Stimulated activated CD8-positive, alpha-beta memory T cell treated with anti-CD3 and anti-CD28 coated beads, Interleukin-12 subunit alpha, Interleukin-12 subunit beta, amount 100 ng/mL, for 24 hours (primary cell): ENCODE results near the gene SPACA6.
"Not testable (repeated sequence)": the region's sequence is repeated elsewhere in the genome, so short reads cannot be mapped to it uniquely, and the experiment has no call there.

Source experiments
- DNase-seq: peaks from one replicate; pipeline ENCODE4 v3.0.0-alpha.2; 2020; ENCODE audit errors: extremely low read depth

The SPACA6 gene

GRCh38 chr19:51693260-51693659, at the start of gene SPACA6:
SPACA6 (plus strand) TSS chr19:51693330; CDS start chr19:51693527, 197 bp downstream.
- no peak for DNase-seq

- DNase-seq: no peak
Observed at GRCh38 chr19:51644636-51645271, 48.4 kb upstream of the SPACA6 start.

DNA sequence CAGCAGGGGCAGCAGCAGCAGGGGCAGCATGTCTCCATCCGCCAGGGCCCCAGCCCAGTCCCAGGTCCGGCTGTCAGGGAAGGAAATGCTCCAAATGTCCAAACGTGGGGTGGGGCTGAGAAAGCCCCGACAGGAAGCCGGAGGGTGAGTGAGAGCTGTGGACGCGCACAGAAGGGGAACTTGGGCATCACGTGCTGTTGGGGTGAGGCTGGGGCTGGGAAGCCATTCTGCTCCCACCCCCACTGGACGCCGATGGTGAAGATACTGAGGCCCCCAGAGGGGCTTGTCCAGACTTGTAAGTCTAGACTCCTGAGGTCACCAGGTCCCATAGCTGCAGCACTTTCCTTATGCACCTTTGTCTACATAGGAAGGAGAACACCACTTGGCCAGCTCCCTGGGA, 46.4 kb upstream of the SPACA6 start, which contains the start of gene SIGLEC14:
Gene SIGLEC14, minus strand, starts transcription at position 96 of the 400 bp plus-strand sequence. Its CDS starts 66 bp downstream, at position 30.
- not testable (repeated sequence) for DNase-seq

DNA sequence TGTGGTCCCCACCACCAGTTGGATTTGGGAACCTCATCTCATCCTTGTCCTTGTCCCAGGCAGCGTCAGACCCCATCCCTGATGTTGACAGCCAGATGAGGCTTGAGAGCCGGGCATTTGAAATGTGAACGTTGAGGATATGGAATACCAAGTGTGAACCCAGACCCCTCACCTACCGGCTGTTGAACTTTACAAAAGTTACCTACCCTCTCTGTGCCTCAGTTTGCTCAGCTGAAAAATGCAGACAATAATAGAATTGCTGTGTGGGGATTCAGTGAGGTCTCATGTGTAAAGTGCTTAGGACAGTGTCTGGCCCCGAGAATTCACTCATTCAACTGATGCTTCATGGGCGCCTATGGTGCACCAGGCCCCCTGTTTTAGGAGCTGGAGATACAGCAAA, 45.8 kb upstream of the SPACA6 start:
- no peak for DNase-seq

- no peak for DNase-seq
Observed at GRCh38 chr19:51651216-51651846, 41.8 kb upstream of the SPACA6 start.

DNA sequence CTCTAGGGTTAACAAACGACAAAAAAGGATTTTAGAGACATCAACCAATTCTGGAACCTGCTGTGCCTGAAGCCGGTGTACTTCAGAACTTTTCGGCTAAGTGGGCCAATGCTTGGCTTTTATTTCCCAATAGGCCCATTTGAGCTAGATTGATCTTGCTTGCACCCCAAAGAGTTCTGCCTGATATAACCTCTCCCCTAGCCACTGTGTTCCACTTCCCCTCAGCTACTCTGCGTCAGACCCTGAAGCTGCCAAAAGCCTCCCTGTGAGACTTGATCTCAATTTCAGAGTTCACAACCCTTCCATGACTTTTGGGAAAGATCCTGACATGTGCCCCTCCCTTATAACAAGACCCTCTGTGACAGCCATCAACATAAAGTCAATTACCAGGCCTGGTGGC, 40.9 kb upstream of the SPACA6 start:
- DNase-seq: no peak

- no peak for DNase-seq
Observed at GRCh38 chr19:51653162-51653561, 40.0 kb upstream of the SPACA6 start.

- DNase-seq: no peak
Observed at GRCh38 chr19:51654783-51655182, 38.3 kb upstream of the SPACA6 start.

DNA sequence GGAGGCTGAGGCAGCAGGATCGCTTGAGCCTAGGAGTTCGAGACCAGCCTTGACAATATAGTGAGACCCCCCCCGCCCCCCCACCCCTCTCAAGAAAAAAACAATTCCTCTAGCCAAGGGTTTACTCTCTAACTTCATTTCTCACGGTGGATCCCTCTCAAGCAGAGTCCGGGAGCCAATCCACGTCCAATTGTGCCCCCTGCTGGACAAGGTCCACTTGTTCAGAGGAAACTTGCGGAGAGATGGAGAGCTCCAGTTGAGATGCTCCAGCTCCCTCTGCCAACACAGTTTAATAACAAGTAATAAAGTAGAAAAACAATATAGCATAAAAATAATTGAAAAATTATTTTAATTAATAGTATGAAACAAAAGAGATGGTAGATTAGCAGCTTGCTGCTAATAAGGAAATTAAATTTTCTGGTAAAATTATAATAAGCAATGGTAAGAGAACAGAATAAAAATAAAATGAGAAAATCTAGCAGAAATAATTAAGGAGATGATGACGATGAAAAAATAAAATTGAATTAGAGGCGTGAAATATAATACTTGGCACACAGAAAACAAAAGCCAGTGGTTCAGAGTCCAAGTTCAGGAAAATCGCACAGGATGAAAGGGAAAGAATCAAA, 32.0 kb upstream of the SPACA6 start:
- peak; percentile 16 for DNase-seq

GRCh38 chr19:51663650-51664049, 29.5 kb upstream of the SPACA6 start:
- DNase-seq: no peak

DNA sequence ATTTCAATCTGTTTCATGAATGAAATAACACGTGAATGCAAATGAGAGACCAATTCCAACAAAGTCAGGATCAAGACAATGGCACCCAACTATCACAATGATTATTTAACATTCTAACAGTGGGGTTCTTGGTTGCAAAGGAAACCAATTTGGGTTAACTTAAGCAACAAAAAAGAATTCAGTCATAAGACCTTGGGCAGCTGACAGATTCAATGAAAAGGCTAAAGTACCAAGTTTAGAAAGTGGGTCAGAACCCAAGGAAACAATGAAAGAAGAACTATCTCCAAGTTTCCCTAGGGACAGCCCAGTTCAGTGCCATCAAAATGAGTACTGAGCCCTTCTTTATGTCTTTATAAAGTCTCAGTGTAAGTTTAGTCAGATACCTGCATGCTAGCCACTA, 29.0 kb upstream of the SPACA6 start:
- no peak for DNase-seq

- DNase-seq: no peak
Observed at GRCh38 chr19:51664997-51665396, 28.1 kb upstream of the SPACA6 start.

DNA sequence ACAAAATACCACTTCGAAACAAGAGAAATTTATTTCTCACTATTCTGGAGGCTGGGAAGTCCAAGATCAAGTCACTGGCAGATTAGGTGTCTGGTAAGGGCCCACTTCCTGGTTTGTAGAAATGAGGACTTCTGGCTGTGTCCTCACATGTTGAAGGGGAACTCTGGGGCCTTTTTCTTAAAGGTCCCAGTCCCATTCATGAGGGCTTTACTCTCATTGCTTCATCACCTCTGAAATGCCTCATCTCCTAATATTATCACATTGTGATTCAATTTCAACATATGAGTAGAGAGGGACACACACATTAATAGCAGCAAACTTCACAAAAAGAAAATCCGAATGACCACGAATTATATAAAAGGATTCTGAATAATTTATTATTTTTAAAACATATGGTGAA, 24.9 kb upstream of the SPACA6 start:
- no peak for DNase-seq

DNA sequence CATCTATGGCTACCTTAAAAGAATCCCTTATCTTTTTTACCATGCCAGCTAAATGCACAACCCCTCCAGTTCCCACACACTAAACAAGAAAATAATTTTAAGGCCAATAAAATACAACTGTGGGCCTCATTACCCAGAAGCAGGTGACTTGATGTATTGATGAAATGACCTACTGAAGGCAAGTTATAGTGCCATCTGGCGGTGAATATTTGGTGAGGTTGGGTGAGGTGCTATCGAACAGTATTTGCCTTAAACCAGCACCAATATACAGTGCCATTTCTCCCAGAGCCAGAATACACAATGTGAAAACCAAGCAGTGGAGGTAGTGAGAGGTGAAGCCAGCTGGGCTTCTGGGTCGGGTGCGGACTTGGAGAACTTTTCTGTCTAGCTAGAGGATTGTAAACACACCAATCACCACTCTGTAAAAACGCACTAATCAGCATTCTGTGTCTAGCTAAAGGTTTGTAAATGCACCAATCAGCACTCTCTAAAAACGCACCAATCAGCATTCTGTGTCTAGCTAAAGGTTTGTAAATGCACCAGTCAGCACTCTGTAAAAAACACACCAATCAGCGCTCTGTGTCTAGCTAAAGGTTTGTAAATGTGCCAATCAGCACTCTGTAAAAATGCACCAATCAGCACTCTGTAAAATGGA, 17.1 kb upstream of the SPACA6 start:
- DNase-seq: not testable (repeated sequence)

GRCh38 chr19:51676566-51677083, 16.5 kb upstream of the SPACA6 start:
- no peak for DNase-seq

DNA sequence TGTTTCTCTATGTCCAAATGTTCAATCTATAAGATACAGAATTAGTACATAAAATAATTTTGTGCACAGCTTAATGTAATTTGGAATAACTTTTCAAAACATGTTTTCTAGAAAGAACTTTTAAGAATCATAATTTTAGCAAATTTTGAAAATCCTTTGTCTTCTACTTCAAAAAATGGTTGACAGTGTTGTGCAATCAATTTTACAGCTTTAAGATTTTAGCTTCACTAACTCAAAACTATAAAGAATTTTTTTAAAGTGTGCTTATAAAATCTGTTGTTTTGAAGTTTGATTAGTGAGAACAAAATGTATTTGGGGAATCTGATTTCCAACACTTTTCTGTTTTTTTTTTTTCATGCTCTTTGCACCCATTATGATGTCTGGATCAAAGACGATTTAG, 12.7 kb upstream of the SPACA6 start:
- no peak for DNase-seq

GRCh38 chr19:51681286-51681941, 11.7 kb upstream of the SPACA6 start:
- DNase-seq: no peak

- no peak for DNase-seq
Observed at GRCh38 chr19:51686171-51686570, 7.0 kb upstream of the SPACA6 start.

DNA sequence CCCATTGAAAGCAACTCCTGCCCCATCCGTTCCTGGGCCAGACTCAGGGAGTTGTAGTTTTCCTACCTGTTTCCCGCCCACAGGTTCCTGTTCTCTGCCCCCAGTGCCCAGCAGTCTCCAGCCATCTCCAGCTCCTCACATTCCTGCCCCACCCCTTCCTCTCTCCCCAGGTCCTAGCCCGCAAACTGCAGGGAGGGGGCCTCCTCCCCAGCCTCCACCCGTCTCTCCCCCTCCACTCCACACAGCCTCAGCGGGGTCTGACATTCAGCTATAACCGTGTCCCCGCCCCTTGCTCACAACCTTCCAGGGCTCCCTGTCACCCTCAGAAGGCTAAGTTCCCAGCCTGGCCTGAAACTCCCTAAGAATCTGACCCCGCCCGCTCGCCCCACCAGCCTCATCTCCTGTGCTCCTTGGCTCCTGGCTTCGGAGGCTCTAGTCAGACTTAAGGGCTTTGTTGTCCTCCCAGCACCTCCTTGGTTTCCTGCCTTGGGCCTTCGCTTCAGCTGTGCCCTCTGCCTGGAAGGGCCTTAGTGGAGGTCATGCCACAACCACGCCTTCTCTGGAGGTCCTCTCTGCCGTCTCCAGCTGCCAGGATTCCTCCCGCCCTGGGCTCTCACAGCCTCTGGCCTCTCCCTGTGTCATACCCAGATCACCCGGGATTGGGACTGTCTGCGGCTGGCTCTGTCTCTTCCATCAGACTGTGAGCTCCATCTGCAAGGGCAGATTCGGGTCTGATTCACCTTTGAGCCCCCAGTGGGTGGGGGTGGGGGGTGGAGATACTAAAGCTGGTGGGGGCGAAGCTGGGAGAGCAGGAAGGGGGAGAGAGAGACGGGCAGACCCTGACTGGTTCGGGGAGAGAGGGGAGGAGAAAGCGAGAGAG, 5.1 kb upstream of the SPACA6 start:
- no peak for DNase-seq

DNA sequence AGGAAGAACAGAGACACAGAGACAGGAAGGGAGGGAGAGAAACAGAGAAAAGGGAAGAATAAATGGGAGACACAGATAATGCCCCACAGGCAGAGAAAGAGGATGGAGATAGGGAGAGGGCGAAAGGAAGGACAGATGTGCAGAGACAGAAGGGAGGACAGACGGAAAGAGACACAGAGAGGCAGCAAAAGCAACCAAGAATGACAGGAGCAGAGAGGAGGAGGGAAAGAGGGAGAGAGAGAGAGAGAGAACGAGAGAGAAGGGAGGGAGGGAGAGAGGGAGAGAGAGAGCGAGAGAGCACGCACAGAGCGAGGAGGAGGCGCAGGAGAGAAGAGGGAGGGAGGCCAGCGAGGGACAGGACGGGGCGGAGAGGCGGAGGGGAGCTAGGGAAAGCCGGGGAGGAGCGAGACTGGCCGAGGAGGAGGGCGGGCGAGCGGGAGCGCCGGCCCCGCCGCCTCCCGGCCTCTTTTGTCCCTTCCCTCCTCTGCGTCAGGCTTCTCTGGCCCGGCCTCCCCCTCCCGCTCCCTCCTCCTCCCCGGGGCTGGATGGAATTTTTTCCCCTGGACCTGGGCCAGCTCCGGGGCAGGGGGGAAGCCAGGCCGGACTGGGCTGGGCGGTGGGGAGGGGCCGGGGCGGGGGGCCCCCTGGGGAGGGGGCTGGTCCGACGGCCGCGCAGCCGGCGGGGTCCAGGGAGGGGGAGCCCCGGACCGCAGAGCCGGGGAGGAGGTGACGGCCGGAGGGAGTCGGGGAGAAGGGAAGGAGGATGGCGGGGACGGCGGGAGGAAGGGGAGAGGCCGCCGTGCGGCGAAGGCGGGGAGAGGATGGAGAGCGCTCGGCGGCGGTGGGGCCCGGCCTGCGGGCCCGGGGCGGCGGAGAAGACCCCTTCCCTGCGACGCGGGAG, 4.2 kb upstream of the SPACA6 start:
- DNase-seq: no peak
